Measurements from ENCODE around the gene CNIH2.

GRCh38 chr11:66283461-66284105 lies 5.6 kb downstream of the CNIH2 start:
- TF ChIP-seq GATA2 (IDR thresholded peaks at IDR 0.05; ENCODE audit: low read depth, low read length) (no peak), GATA3 (IDR thresholded peaks at IDR 0.05; ENCODE audit: low read depth, low read length) (no peak)
